ENCODE measurements around the gene RASSF8. TPM values are rescaled to one million over a fixed set of nuclear protein-coding genes. Genes with fewer than 3 reads are reported as not detected.

The RASSF8 gene, protein sequence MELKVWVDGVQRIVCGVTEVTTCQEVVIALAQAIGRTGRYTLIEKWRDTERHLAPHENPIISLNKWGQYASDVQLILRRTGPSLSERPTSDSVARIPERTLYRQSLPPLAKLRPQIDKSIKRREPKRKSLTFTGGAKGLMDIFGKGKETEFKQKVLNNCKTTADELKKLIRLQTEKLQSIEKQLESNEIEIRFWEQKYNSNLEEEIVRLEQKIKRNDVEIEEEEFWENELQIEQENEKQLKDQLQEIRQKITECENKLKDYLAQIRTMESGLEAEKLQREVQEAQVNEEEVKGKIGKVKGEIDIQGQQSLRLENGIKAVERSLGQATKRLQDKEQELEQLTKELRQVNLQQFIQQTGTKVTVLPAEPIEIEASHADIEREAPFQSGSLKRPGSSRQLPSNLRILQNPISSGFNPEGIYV
- total RNA-seq (2014; rRNA removed; shearing (Covaris generic)): 0.05 TPM in 1 of 2 replicates, not detected in the other

- DNase-seq (ENCODE audit: low spot score): peak; percentile 36
Measured at GRCh38 chr12:25958428-25959070, at the start of gene RASSF8. RASSF8 (plus strand) TSS chr12:25958682; CDS start chr12:26055344, 96,662 bp downstream.

GRCh38 chr12:25914551-25914950 is 43.9 kb upstream of the RASSF8 start:
- DNase-seq (ENCODE audit: low spot score): no peak

DNA sequence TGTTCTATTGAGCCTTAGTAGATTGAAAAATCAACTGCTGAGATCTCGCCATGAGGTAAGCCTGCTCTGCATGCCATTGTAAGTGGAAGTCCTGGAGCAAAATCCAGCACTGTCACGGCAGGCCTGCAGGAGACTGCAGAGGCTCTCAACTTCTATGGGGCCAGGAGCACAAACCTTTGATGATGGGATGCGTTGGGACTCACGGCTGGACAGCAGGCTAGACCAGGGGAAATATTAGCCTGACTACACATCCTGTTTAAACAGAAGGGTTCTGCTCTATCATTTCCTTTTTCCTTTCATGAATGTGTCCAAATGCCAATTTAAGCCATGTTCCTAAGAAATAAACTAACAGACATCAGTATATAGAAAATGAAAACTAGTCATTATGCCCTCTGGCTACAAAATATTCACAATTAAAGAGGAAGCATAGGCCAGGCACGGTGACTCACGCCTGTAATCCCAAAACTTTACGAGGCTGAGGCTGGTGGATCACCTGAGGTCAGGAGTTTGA is 33.9 kb upstream of the RASSF8 start:
- DNase-seq (ENCODE audit: low spot score): no peak

DNA sequence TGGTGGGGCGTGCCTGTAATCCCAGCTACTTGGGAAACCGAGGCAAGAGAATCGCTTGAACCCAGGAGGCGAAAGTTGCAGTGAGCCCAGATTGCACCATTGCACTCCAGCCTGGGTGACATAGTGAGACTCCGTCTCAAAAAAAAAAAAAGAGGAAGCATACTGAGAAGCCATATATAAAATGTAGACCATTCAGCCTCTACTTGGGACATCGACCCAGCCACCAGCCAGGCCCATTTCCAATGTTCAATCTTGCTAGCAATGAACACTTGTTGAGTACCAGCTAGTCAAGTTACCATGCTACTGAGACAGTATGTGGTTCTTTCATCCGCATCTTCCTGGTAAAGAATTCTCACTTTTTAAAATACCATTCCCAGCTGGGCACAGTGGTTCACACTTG is 33.4 kb upstream of the RASSF8 start:
- DNase-seq (ENCODE audit: low spot score): no peak

DNA sequence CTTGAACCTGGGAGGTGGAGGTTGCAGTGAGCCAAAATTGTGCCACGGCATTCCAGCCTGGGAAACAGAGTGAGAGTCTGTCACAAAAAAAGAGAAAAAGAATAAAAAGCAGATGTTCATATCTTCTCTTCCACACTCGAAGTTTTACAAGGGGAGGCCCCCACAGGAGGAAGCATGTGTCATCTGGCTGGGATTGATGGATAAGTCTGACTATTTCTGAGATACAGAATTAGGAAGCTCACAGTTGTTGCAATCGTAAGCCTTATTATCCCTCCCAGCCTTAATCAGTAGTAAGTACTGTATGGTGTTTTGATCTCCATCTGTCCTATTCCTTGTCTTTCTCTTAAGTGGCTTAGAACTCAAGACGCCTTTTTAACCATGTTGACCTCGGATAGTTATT is 31.9 kb upstream of the RASSF8 start:
- no peak for DNase-seq (ENCODE audit: low spot score)

GRCh38 chr12:25929142-25929541 is 29.3 kb upstream of the RASSF8 start:
- DNase-seq (ENCODE audit: low spot score): no peak

- DNase-seq (ENCODE audit: low spot score): no peak
Measured at GRCh38 chr12:25932971-25933370, 25.5 kb upstream of the RASSF8 start.

DNA sequence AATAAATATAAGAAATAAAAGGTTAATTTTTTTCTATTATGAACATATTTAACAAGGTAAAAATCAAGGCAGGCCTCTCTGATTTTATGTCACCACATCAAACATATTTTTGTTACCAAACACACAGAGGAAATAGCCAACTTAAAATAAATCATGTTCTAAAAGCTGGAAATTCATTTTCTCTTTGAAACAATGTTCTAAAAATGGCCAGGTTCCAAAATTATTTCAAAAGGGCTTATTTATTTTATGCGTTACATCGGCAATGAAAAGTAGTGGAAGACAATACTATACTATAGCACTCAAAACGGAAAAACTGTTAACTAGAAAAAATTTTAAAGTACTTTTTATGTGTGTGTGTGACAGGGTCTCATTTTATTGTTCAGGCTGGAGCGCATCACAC is 24.0 kb upstream of the RASSF8 start:
- no peak for DNase-seq (ENCODE audit: low spot score)

GRCh38 chr12:25935355-25936144 is 22.9 kb upstream of the RASSF8 start:
- no peak for DNase-seq (ENCODE audit: low spot score)

DNA sequence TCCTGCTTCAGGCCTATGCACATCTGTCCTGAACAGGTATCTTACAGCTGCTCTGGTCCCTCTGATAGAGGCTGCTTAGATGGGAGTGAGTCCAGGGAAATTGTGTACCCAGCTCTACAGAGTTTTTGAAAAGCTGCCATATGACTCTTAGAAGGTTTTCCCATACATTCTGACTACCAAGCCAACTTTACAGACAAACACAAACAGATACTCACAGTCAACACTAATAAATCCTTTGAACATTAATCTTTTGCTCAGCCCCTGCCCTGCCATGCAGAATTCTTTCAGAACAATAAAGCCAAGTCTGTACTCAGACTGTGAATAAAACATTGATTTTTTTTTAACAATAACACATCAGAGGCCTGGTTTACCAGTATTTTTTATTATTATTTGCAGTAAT is 21.4 kb upstream of the RASSF8 start:
- no peak for DNase-seq (ENCODE audit: low spot score)

DNA sequence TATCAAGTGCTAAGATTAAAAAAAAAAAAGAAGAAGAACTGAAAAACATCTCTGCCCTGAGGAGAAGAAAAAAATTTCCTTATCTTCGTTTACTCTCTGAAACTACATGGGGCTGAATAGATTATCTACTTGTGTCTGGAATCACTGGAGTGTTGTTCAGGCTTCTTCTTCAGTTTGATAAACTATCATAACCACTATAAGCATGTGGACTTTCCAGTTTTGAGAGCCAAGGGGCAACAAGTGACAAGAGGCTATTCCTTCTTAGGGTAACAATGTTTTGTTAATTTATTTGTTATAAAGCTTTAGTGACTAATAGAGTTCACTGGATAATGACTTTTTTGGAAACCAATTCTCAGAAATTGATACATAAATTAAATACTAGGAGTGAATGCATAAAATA is 19.9 kb upstream of the RASSF8 start:
- no peak for DNase-seq (ENCODE audit: low spot score)

DNA sequence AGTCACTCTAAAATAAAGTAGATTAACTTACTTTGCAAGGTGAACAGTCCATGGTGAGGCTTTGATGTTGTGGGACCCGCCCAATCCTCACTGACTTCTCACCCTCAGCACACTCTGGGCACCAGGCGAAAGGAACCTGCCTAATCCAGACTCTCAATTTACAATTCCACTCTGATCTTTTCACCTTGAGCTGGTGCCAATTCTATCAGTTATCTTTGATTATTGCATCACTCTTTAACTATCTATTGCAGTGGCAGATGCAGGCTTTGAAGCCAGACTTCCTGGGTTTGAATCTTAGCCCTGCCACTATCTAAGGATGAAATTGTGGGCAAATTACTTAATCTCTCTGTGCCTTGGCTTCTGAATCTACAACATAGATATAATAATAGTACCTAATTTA is 18.9 kb upstream of the RASSF8 start:
- no peak for DNase-seq (ENCODE audit: low spot score)

DNA sequence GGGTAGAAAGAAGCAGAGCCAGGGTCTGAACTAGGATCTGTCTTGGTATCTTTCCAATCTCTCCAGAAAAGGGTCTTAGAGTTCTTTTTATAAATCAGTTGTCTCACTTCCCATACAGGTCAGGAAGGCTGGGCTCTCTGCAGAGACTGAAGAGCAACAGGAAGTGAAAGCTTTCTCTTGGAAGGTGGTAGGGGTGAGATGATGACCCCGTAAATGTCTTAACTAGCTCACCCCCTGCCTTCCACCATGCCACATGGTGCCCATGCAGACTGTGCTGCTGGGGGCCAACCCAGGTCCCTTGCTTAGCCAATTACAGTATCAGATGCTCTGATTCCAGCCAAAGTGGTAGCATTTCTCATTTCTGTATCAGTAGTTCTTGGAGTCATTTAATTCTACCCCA is 17.6 kb upstream of the RASSF8 start:
- DNase-seq (ENCODE audit: low spot score): no peak

DNA sequence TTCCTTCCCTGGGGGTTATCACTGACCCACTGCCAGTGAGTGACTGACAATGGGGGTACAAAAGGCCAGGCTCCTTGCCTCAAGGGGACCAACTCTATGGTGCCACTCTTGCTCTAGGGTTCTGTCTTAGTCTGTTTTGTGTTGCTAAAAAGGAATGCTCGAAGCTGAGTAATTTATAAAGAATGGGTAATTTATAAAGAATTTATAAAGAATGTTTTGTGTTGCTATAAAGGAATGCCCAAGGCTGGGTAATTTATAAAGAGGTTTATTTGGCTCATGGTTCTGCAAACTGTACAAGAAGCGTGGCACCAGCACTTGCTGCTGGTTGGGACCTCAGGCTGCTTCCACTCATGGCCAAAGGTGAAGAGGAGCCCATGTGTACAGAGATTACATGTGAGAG is 15.8 kb upstream of the RASSF8 start:
- DNase-seq (ENCODE audit: low spot score): no peak

GRCh38 chr12:25943940-25944339 is 14.5 kb upstream of the RASSF8 start:
- DNase-seq (ENCODE audit: low spot score): no peak

DNA sequence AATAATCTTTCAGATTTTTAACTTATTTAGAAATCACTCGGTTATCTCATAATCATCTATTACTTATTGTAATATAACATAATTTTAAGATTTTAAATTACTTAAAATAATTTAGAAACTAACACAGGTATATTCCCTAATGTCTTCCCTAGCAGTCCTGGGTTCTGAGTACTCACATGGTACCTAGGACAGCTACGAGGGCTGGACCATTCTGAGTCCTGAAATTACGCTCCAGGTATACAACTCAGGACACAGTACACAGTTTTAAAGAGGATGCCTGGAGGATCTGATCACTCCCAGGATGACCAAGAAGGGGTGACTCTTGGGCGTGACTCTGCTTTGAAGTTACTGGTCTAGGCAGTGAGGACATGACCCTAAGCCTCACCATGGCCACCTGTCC is 9.1 kb upstream of the RASSF8 start:
- DNase-seq (ENCODE audit: low spot score): no peak

DNA sequence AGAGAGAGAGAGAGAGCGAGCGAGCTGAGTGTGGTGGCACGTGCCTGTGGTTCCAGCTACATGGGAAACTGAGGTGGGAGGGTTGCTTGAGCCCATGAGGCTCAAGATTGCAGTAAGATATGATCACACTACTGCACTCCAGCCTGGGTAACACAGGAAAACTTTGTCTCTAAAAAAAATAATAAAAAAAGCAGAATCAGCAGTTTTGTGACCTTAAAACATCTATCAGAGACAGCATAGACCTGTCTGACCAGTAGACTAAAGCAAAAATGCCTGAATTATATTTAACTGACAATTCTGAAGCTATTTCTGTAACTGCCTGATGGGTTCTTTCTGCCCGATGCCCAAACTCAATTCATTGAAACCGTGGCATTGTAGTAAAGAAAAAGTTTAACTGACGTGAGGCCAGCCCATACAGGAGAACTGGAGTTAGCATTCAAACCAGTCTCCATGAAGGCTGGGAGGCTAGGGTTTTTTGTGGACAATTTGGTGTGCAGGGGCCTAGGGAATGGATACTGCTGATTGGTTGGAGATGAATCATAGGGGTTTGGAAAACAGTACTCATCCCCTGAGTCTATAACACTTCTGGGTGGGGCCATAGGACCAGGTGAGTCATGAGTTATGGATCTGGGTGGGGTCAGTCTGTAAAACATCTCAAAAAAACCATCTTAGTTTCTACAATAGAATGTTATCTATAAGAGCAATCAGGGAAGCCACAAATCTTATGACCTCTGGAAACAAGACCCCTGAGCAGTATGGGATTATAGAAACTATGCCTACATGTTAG is 8.0 kb upstream of the RASSF8 start:
- no peak for DNase-seq (ENCODE audit: low spot score)

GRCh38 chr12:25957793-25958427 is 572 bp upstream of the RASSF8 start:
- DNase-seq (ENCODE audit: low spot score): no peak

DNA sequence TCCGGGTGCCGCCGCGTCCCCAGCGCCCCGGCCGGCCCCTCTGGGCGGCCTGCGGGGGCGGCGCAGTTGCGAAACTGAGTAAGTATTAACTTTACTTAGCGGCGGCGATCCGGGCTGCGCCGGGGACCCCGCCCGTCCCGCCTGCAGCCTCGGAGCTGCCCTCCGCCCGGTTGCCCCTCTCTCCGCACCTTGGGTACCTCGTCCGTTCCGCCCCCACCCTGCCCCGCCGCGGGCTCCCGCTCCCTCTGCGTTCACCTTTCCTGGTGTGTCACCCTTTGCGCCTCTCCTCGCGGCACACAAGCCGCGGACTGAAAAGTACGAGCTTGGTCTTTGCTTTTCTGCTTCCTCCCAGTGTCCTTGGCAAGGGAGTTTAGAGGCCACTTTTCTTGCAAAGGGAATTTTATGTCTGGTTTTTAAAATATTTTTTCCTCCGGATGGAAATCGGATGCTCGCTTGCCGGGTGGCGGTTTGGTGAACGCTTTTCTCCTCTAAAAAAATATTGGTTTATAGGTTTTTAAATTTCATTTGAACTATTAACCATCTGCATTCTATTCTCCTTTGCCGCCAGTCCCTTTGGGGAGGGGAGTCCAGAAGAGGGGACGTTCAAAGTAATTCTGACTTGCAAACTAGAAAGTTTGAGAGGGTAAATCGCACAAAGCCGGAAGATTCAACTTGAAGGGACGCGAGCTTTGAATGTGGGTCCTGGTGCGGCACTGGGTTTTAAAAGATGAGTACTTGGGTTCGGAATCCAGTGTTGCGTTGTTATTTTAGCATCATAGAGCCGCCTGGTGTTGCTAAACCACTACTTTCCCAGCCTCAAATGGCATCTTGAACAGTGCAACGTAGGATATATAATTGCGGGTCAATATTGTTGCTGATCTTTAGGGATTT is 834 bp downstream of the RASSF8 start:
- peak; percentile 7 for DNase-seq (ENCODE audit: low spot score)

GRCh38 chr12:25960143-25960542 is 1.7 kb downstream of the RASSF8 start:
- no peak for DNase-seq (ENCODE audit: low spot score)
